Loucy (cell line): ENCODE measurements around the gene DENND2A.
"Not testable (repeated sequence)": the region's sequence is repeated elsewhere in the genome, so short reads cannot be mapped to it uniquely, and the experiment has no call there.

Source experiments
- H2AFZ ChIP-seq: fragments of 200-600 bp; sonication (generic); 2 replicates; pipeline ENCODE4 v1.6.0; 2016; ENCODE audit warnings: antibody characterized with exemption, mild to moderate bottlenecking, low read length, moderate library complexity
- H3F3A ChIP-seq: fragments of 200-600 bp; 2 replicates; pipeline ENCODE4 v1.6.0; 2016; ENCODE audit warnings: antibody characterized with exemption, low read depth, mild to moderate bottlenecking
- H3K27me3 ChIP-seq: fragments of 200-600 bp; sonication (generic); 2 replicates; pipeline ENCODE4 v1.6.1; 2014; ENCODE audit warnings: low read length, mild to moderate bottlenecking; ENCODE audit not compliant: insufficient read depth, poor library complexity, severe bottlenecking
- H3K36me3 ChIP-seq: fragments of 200-600 bp; sonication (generic); 2 replicates; pipeline ENCODE4 v1.6.1; 2016; ENCODE audit warnings: low read length; ENCODE audit not compliant: insufficient read depth
- H3K4me1 ChIP-seq: fragments of 200-600 bp; sonication (generic); 2 replicates; pipeline ENCODE4 v1.5.1; 2014; ENCODE audit warnings: low read length, mild to moderate bottlenecking; ENCODE audit not compliant: insufficient read depth, poor library complexity, severe bottlenecking
- H3K4me2 ChIP-seq: fragments of 200-600 bp; sonication (generic); 2 replicates; pipeline ENCODE4 v1.6.0; 2014; ENCODE audit warnings: antibody characterized with exemption, low read length, low read depth, mild to moderate bottlenecking; ENCODE audit not compliant: poor library complexity, severe bottlenecking
- H3K4me3 ChIP-seq: fragments of 200-600 bp; sonication (generic); 2 replicates; pipeline ENCODE4 v1.5.1; 2014; ENCODE audit warnings: low read length, mild to moderate bottlenecking, mixed read lengths; ENCODE audit not compliant: poor library complexity, severe bottlenecking
- H3K79me2 ChIP-seq: fragments of 200-600 bp; sonication (generic); 2 replicates; pipeline ENCODE4 v1.6.1; 2014; ENCODE audit warnings: low read length; ENCODE audit not compliant: insufficient read depth
- H3K9ac ChIP-seq: fragments of 200-600 bp; sonication (generic); 2 replicates; pipeline ENCODE4 v1.6.0; 2014; ENCODE audit warnings: mild to moderate bottlenecking, low read depth, low read length, moderate library complexity; ENCODE audit not compliant: poor library complexity, severe bottlenecking
- H3K9me2 ChIP-seq: fragments of 200-600 bp; sonication (generic); replicated peaks from 2 replicates; pipeline ENCODE4 v1.6.1; 2016; ENCODE audit warnings: low read depth, low read length, mixed read lengths
- H3K9me3 ChIP-seq: fragments of 200-600 bp; sonication (generic); 2 replicates; pipeline ENCODE4 v1.6.1; 2014; ENCODE audit warnings: mild to moderate bottlenecking, antibody characterized with exemption, low read length, low read depth; ENCODE audit not compliant: insufficient read depth
- H4K20me1 ChIP-seq: fragments of 200-600 bp; sonication (generic); 2 replicates; pipeline ENCODE4 v1.6.0; 2014; ENCODE audit warnings: antibody characterized with exemption, low read length, mild to moderate bottlenecking; ENCODE audit not compliant: insufficient read depth, poor library complexity, severe bottlenecking
- CTCF ChIP-seq: fragments of 200-600 bp; sonication (generic); conservative IDR thresholded peaks from 2 replicates; pipeline ENCODE4 v1.5.1; 2014; ENCODE audit warnings: mild to moderate bottlenecking, antibody characterized with exemption, low read length
- EZH2phosphoT487 ChIP-seq: fragments of 200-600 bp; IDR thresholded peaks from 2 replicates; pipeline ENCODE4 v1.6.1; 2018; ENCODE audit warnings: antibody characterized with exemption, mild to moderate bottlenecking, moderate library complexity, borderline replicate concordance

The DENND2A gene

DNA sequence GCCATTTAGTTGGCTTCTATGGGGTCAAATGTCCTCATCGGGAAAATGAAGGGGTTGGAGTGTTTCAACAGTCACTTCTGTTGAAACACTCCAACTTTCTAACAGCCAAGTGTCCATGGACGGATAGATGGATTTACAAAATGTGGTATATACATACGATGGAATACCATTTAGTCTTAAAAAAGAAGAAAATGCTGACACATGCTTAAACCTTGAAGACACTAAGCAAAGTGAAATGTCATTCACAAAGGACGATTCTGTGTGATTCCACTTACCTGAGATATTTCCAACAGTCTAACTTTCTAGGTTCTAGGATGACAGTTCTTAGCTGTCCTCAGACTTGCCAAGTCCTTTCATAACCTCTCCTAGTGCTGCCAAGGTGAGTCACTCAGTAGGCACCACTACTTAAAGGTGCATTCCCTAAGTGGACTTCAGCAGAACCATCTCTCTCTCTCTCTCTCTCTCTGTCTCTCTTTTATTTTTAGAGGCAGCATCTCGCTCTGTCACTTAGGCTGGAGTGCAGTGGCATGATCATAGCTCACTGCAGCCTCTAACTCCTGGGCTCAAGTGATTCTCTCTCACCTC, 69.0 kb downstream of the DENND2A start:
- Histone ChIP-seq H2AFZ (no peak overlapping the region), H3F3A (no peaks in the 10 kb centered on the region), H4K20me1 (no peaks in the 10 kb centered on the region), H3K9me2 (no peaks in the 10 kb centered on the region), H3K4me3 (no peak overlapping the region), H3K4me1 (no peaks in the 10 kb centered on the region), H3K27me3 (no peaks in the 10 kb centered on the region), H3K36me3 (no peaks in the 10 kb centered on the region), H3K4me2 (no peak overlapping the region), H3K79me2 (no peaks in the 10 kb centered on the region), H3K9me3 (no peaks in the 10 kb centered on the region), H3K9ac (no peak overlapping the region)
- TF ChIP-seq EZH2phosphoT487 (no peak), CTCF (no peak)

DNA sequence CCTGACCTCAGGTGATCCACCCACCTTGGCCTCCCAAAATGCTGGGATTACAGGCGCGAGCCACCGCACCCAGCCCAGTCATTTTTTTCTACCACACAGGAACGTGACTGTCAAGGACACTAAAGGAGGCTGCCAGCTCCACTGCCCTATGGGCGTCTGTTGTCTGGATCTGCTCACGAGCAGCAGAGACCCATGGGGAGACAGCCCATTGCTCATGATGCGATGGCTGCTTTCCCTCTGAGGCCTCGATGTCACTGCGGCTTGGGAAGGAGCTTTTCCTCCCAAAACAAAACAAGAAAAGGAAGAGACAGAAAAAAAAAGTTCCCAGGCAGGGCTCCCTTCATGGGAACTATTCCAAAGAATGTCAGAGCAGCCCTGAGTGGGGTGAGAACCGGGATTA, 70.5 kb downstream of the DENND2A start:
- Histone ChIP-seq H3K4me1 (no peaks in the 10 kb centered on the region), H3K4me2 (no peak overlapping the region), H3K9me3 (no peaks in the 10 kb centered on the region), H2AFZ (no peak overlapping the region), H3K4me3 (no peak overlapping the region), H3K9ac (no peak overlapping the region), H3K9me2 (no peaks in the 10 kb centered on the region), H3K36me3 (no peaks in the 10 kb centered on the region), H3F3A (no peaks in the 10 kb centered on the region), H4K20me1 (no peaks in the 10 kb centered on the region), H3K79me2 (no peaks in the 10 kb centered on the region), H3K27me3 (no peaks in the 10 kb centered on the region)
- no peak for TF ChIP-seq EZH2phosphoT487
- no peak for TF ChIP-seq CTCF

DNA sequence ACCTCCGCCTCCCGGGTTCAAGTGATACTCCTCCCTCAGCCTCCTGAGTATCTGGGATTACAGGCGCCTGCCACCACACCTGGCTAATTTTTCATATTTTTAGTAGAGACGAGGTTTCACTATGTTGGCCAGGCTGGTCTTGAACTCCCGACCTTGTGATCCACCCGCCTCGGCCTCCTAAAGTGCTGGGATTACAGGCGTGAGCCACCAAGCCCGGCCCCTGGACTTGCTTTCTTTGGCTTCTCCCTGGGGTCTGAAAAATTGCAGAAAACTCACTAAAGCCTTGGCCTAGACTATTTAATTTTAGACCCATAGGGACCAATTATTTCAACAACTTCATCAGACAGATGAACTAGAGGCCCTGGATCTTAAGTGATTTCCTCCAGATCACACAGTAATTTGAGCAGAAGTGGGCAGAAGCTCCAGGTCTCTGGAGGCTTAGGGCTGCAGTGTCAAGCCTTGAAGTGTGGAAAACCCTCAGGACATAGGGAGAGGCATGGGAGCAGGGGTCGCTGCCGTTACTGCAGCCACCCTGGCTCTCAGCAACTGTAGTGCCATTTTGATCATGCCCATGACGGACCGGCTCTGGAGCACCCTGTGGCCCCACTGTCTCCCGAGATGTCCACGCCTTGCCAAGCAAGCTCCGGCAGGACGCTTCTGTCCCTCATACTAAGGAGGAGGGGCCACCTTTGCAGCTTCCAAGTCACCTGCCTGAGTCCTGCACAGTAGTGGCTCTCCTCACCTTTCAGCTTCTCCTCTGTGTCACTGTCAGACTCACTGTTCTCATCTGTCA, 72.4 kb downstream of the DENND2A start:
- no peak for TF ChIP-seq EZH2phosphoT487
- TF ChIP-seq CTCF, result no peak
- no peaks in the 10 kb centered on the region for H3F3A ChIP-seq
- no peaks in the 10 kb centered on the region for H3K9me3 ChIP-seq
- no peak overlapping the region for H3K4me3 ChIP-seq
- no peaks in the 10 kb centered on the region for H3K9me2 ChIP-seq
- no peaks in the 10 kb centered on the region for H3K36me3 ChIP-seq
- H2AFZ ChIP-seq, result no peak overlapping the region
- H3K79me2 ChIP-seq, result no peaks in the 10 kb centered on the region
- no peaks in the 10 kb centered on the region for H4K20me1 ChIP-seq
- H3K27me3 ChIP-seq, result no peaks in the 10 kb centered on the region
- no peaks in the 10 kb centered on the region for H3K4me1 ChIP-seq
- H3K9ac ChIP-seq, result no peak overlapping the region
- no peak overlapping the region for H3K4me2 ChIP-seq

DNA sequence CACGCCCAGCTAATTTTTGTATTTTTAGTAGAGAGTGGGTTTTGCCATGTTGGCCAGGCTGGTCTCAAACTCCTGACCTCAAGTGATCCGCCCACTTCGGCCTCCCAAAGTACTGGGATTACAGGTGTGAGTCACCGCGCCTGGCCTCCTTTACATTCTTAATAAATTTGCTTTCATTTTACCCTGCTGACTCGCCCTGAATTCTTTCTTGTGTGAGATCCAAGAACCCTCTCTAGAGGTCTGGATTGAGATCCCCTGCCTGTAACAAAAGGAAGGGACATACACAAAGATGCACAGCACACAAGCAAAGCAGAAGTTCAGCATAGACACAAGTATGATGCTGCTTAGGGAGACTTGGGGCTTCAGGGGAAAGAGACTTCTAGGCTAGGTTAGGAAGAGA, 74.4 kb downstream of the DENND2A start:
- not testable (repeated sequence) for H3K27me3 ChIP-seq, H3K9ac ChIP-seq, H3K4me3 ChIP-seq, H3K79me2 ChIP-seq, H3K4me2 ChIP-seq, H3K36me3 ChIP-seq, H3K9me2 ChIP-seq, H2AFZ ChIP-seq, H3K4me1 ChIP-seq, H3F3A ChIP-seq, H4K20me1 ChIP-seq, H3K9me3 ChIP-seq

GRCh38 chr7:140565761-140566160, 74.9 kb downstream of the DENND2A start:
- H2AFZ ChIP-seq, H4K20me1 ChIP-seq, H3K36me3 ChIP-seq, H3K9ac ChIP-seq, H3K9me2 ChIP-seq, H3K4me1 ChIP-seq, H3K9me3 ChIP-seq, H3F3A ChIP-seq, H3K79me2 ChIP-seq, H3K4me2 ChIP-seq, H3K4me3 ChIP-seq, H3K27me3 ChIP-seq: not testable (repeated sequence)
